Cardiac fibroblast (primary cell): ENCODE data around the gene RNF121.

Experiments
- DNase-seq, 2 donors: peaks; one replicate each; pipeline versions ENCODE4 v3.0.0 to v3.0.0-alpha.2; 2010; ENCODE audit warnings: low read depth in 2 of 2
- H3K4me3 ChIP-seq, 2 donors: replicated peaks in 1 of 2; 1 replicate in 1 of 2; 2 replicates in 1 of 2; pipeline ENCODE4 v1.5.1; 2011; ENCODE audit warnings: low read depth in 2 of 2, low read length in 2 of 2, mild to moderate bottlenecking in 2 of 2, moderate library complexity in 1 of 2
- CTCF ChIP-seq: IDR thresholded peaks from one replicate; pipeline ENCODE4 v1.5.1; 2011; ENCODE audit warnings: low read depth, mild to moderate bottlenecking, low read length, inconsistent platforms

RNF121 gene

GRCh38 chr11:71931245-71931602, 2.4 kb downstream of the RNF121 start:
- peak in 1 of 2 donors; percentile 68 for DNase-seq
- no peak for TF ChIP-seq CTCF
- no peak overlapping the region for H3K4me3 ChIP-seq

- no peak for TF ChIP-seq CTCF
- H3K4me3 ChIP-seq = no peak overlapping the region
- no peak for DNase-seq
Observed at GRCh38 chr11:71933141-71933933, 4.5 kb downstream of the RNF121 start.

- DNase-seq = no peak
- TF ChIP-seq CTCF = no peak
- H3K4me3 ChIP-seq = no peak overlapping the region
Observed at GRCh38 chr11:71934213-71934612, 5.4 kb downstream of the RNF121 start.

DNA sequence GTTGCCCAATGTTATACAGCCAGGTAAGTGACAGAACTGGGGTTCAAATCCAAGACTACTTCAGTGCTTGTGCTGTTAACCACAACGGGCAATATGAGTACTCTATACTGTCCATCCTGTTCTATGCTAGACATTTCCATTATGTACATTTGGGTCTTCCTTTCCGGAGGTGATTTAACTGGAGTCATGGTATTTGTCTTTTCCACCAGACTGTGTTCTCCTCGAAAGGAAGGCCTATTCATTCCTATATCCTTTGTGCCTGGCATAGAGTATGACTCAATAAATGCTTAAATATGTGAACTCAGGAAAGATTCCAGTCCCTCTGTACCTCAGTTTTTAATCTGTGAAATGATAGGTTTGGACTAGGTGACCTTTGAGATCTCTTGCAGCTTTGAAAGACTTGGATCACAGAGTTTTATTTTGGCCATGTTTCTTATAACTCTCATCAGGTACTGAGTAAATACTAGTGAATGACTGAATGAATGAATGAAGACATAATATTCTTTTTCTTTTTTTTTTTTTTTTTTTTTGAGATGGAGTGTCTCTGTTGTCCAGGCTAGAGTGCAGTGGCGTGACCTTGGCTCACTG, 6.6 kb downstream of the RNF121 start:
- no peak for TF ChIP-seq CTCF
- no peak for DNase-seq
- no peak overlapping the region for H3K4me3 ChIP-seq

GRCh38 chr11:71936825-71937224, 8.0 kb downstream of the RNF121 start:
- TF ChIP-seq CTCF = no peak
- H3K4me3 ChIP-seq = no peak overlapping the region
- DNase-seq = peak; percentile 55 to 61

GRCh38 chr11:71937826-71938225, 9.0 kb downstream of the RNF121 start:
- DNase-seq = peak in 1 of 2 donors; percentile 42
- no peak for TF ChIP-seq CTCF
- H3K4me3 ChIP-seq = no peak overlapping the region
